Ovary (tissue), 9 donors: ENCODE data around the gene ST14. TPM values are rescaled to one million over a fixed set of nuclear protein-coding genes. Genes with fewer than 3 reads are reported as not detected.

ENCODE experiments used
- DNase-seq, 5 donors: peaks; one replicate each; pipeline ENCODE4 v3.0.0-alpha.2; 2019 to 2020
- H3K27ac ChIP-seq, 2 donors: fragments of 200-600 bp; one replicate each; pipeline versions ENCODE4 v1.5.1 to v1.8.0; 2019 to 2022
- H3K27me3 ChIP-seq: fragments of 200-600 bp; one replicate; pipeline ENCODE4 v1.8.0; 2022
- H3K36me3 ChIP-seq: fragments of 200-600 bp; sonication (generic); one replicate; pipeline ENCODE4 v1.5.1; 2019
- H3K4me1 ChIP-seq: one replicate; pipeline ENCODE4 v1.8.1; 2013; ENCODE audit warnings: mild to moderate bottlenecking, moderate library complexity; ENCODE audit not compliant: insufficient read depth
- H3K4me3 ChIP-seq: fragments of 200-600 bp; sonication (generic); one replicate; pipeline ENCODE4 v1.5.1; 2017
- H3K9me3 ChIP-seq, 2 donors: fragments of 200-600 bp in 1 of 2; sonication (generic) in 1 of 2; one replicate each; pipeline versions ENCODE4 v1.5.1 to v1.8.1; 2013 to 2019; ENCODE audit warnings: mild to moderate bottlenecking in 1 of 2, moderate library complexity in 1 of 2
- CTCF ChIP-seq, 3 donors: fragments of 450-650 bp in 2 of 3; fragments of 200-600 bp in 1 of 3; IDR thresholded peaks; one replicate each; pipeline versions ENCODE4 v1.5.1 to v1.8.0; 2016 to 2022; ENCODE audit warnings: antibody characterized with exemption in 3 of 3, mild to moderate bottlenecking in 1 of 3
- EP300 ChIP-seq: sonication (generic); formaldehyde crosslinking; IDR thresholded peaks from one replicate; pipeline ENCODE4 v1.6.1; 2017; ENCODE audit warnings: antibody characterized with exemption
- POLR2A ChIP-seq: fragments of 450-650 bp; IDR thresholded peaks from one replicate; pipeline ENCODE4 v1.6.1; 2017; ENCODE audit warnings: antibody characterized with exemption, mild to moderate bottlenecking, moderate library complexity
- WGBS, 3 donors: extraction: QIAGEN DNeasy Blood & Tissue Kit in 1 of 3; methylation state at CpG; one replicate each; pipeline versions ENCODE4 v1.1.5 to v1.1.7; 2013 to 2017; 5-methylcytosine and 5-hydroxymethylcytosine counted together
- intact Hi-C, 4 donors: fragments of 100-400 bp; cut with DNase I; formaldehyde crosslinking; loops; one replicate each; pipeline versions ENCODE4 v1.11.0 to v1.15.1; 2022 to 2023
- polyA plus RNA-seq, 2 donors: library from polyadenylated mRNA; stranded (reverse); fragments of 200-250 nt in 1 of 2; fragments of 350-450 nt in 1 of 2; fragmentation: Illumina TruSeq in 1 of 2; extraction: RNeasy Lipid Tissue Mini Kit (QIAGEN cat#74804) in 1 of 2; gene quantifications; one replicate each; pipeline ENCODE4 v1.2.3, GENCODE V29; 2013 to 2014
- total RNA-seq, 7 donors: library from RNA; depleted of rRNA in 2 of 7; stranded (reverse); fragments of >200 nt in 2 of 7; fragmentation: NEBNext Ultra II Directional in 3 of 7; extraction: Animal tissue kit (Norgen Biotek cat#: 25700) in 3 of 7; gene quantifications; one replicate each; pipeline versions ENCODE4 v1.1.0 to v1.2.4, GENCODE V29; 2016 to 2023
- donor health status: DM: no; HTN: no; CAD: no; lungs with moderate emphysema.
- donor health status: DM: no; HTN: no; CAD: no.
- donor health status: Bipolar disorder and iron deficiency.
- donor health status: DM: yes; HTN: yes; CAD: no.
- donor health status: DM: no; HTN: no; CAD: no.
- donor health status: DM: yes; HTN: yes; CAD: no.

Gene ST14
- total and polyA plus RNA-seq, 9 donors, result 0.18 to 76.2 (median 4.5) TPM

GRCh38 chr11:130174642-130175041 lies 15.1 kb downstream of the ST14 start:
- TF ChIP-seq CTCF (IDR thresholded peaks at IDR 0.05), result no peak
- TF ChIP-seq EP300, result no peak
- TF ChIP-seq POLR2A, result no peak
- Histone ChIP-seq H3K4me3 (no peak overlapping the region), H3K27ac (no peak overlapping the region), H3K27me3 (no peaks in the 10 kb centered on the region), H3K36me3 (no peaks in the 10 kb centered on the region), H3K9me3 (peaks cover 0 to 4% of the 10 kb centered on the region in 2 donors), H3K4me1 (peaks cover 6% of the 10 kb centered on the region)
- no peak for DNase-seq
- 86 to 96% (median 94%) methylated on average over 4 of the region's 4 CpGs for WGBS, 3 donors
- intact Hi-C loops, result no loop called here

- Histone ChIP-seq H3K9me3 (peaks cover 0 to 4% of the 10 kb centered on the region in 2 donors), H3K27me3 (no peaks in the 10 kb centered on the region), H3K36me3 (no peaks in the 10 kb centered on the region), H3K27ac (no peak overlapping the region), H3K4me3 (no peak overlapping the region), H3K4me1 (peaks cover 6% of the 10 kb centered on the region)
- DNase-seq, result no peak
- intact Hi-C loops, result no loop called here
- 67 to 71% (median 68%) methylated on average over 5 of the region's 5 CpGs for WGBS, 3 donors
- TF ChIP-seq CTCF (IDR thresholded peaks at IDR 0.05), result no peak
- no peak for TF ChIP-seq EP300
- TF ChIP-seq POLR2A, result no peak
These were observed 16.3 kb downstream of the ST14 start for GRCh38 chr11:130175898-130176297.

DNA sequence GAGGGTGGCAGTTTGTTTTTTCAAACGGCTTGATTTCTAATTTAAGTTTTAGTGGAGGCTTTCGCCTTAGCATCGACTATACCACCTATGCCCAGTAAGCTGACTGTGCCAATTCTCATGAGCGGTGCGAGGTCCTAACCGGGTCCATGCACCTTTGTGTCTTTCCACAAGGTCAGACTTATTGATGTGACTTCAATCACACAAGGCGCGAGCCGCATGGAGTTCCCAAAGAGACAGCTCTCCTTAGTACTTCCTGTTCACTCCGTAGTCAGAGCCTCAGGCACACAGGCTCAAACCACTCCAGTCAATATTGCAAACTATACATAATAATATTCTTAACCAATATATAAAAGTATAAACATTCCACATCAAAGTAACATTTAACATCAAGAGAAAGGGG lies 18.2 kb downstream of the ST14 start:
- 92 to 93% (median 93%) methylated on average over 10 of the region's 10 CpGs for WGBS, 3 donors
- no peak for TF ChIP-seq CTCF (IDR thresholded peaks at IDR 0.05)
- no peak for TF ChIP-seq EP300
- no peak for TF ChIP-seq POLR2A

GRCh38 chr11:130178441-130179339 lies 19.1 kb downstream of the ST14 start:
- 14 to 28% (median 26%) methylated on average over 16 of the region's 16 CpGs for WGBS, 3 donors
- Histone ChIP-seq H3K27me3 (no peaks in the 10 kb centered on the region), H3K9me3 (peaks cover 0 to 4% of the 10 kb centered on the region in 2 donors), H3K4me3 (no peak overlapping the region), H3K36me3 (no peaks in the 10 kb centered on the region), H3K4me1 (peaks cover 6% of the 10 kb centered on the region), H3K27ac (no peak overlapping the region)
- DNase-seq, result peak in 1 of 5 donors; percentile 55
- intact Hi-C loops, result no loop called here
- TF ChIP-seq CTCF (IDR thresholded peaks at IDR 0.05) (no peak), POLR2A (no peak), EP300 (no peak)

More for the DNA sequence above, 18.2 kb downstream of the ST14 start:
- Histone ChIP-seq H3K4me1 (peaks cover 6% of the 10 kb centered on the region), H3K4me3 (no peak overlapping the region), H3K27ac (no peak overlapping the region), H3K27me3 (no peaks in the 10 kb centered on the region), H3K9me3 (peaks cover 0 to 4% of the 10 kb centered on the region in 2 donors), H3K36me3 (no peaks in the 10 kb centered on the region)
- intact Hi-C loops, result no loop called here
- no peak for DNase-seq
